ENCODE data around the gene UBE2J1.

- TF ChIP-seq CTCF (conservative IDR thresholded peaks at IDR 0.05 in 1 of 2, IDR thresholded peaks at IDR 0.05 in 1 of 2; ENCODE audit: low read depth in 1 of 2, low read length in 2 of 2) (no peak), EZH2 (IDR thresholded peaks at IDR 0.05; ENCODE audit: low read length, missing control alignments) (no peak)
Observed at GRCh38 chr6:89346433-89346832, 6.1 kb downstream of the UBE2J1 start.

Measured in fibroblast of lung (primary cell).